ENCODE data around the gene PLPPR3.

PLPPR3 gene

DNA sequence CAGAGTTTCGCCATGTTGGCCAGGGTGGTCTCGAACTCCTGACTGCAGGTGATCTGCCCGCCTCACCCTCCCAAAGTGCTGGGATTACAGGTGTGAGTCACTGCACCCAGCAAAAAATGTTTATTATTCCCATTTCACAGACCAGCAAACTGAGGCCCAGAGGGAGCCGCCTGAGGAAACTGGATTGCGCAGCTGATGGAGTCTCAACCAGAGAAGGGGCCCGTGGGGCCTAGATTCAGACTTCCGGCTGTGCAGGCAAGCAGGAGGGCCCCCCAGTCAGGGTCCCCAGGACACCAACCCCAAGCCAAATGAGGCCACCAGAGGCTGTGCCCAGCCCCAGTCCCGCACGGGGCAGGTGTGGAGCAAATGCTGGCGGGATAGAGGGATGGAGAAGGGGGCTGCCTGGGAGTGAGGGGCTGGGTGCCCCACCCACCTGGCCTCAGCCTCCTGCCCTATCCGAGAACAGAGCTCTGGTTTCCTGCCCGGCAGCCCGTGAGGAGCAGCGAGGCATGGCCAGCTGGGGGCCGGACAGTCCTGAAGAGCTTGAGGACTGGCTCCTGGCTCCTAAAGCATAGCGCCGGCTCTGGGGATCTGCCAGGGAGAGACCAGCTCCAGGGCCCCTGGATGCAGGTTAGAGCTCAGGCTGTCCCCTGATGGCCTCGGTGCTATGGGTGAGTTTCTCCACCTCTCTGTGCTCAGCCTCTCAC lies 48.9 kb downstream of the PLPPR3 start:
- DNase-seq, result no peak
- peaks cover 6% of the 10 kb centered on the region for H3K27me3 Mint-ChIP-seq
- H3K9me3 Mint-ChIP-seq, result no peaks in the 10 kb centered on the region
- no peak for ATAC-seq
- no peaks in the 10 kb centered on the region for H3K36me3 Mint-ChIP-seq (ENCODE audit: low read depth)
- H3K27ac Mint-ChIP-seq, result no peak overlapping the region
- H3K4me1 Mint-ChIP-seq, result peaks cover 2% of the 10 kb centered on the region
- no peak overlapping the region for H3K4me3 Mint-ChIP-seq

GRCh38 chr19:772063-772462 lies 49.7 kb downstream of the PLPPR3 start:
- Mint-ChIP-seq H3K9me3 (no peaks in the 10 kb centered on the region), H3K36me3 (ENCODE audit: low read depth) (no peaks in the 10 kb centered on the region), H3K27ac (no peak overlapping the region), H3K4me1 (peaks cover 2% of the 10 kb centered on the region), H3K4me3 (no peak overlapping the region), H3K27me3 (peaks cover 6% of the 10 kb centered on the region)
- DNase-seq, result no peak
- no peak for ATAC-seq

- Mint-ChIP-seq H3K9me3 (no peaks in the 10 kb centered on the region), H3K27ac (no peak overlapping the region), H3K27me3 (peaks cover 6% of the 10 kb centered on the region), H3K36me3 (ENCODE audit: low read depth) (no peaks in the 10 kb centered on the region), H3K4me3 (no peak overlapping the region), H3K4me1 (peaks cover 2% of the 10 kb centered on the region)
- ATAC-seq, result no peak
- DNase-seq, result peak; percentile 56
Measured at GRCh38 chr19:771332-771785, 50.4 kb downstream of the PLPPR3 start.

DNA sequence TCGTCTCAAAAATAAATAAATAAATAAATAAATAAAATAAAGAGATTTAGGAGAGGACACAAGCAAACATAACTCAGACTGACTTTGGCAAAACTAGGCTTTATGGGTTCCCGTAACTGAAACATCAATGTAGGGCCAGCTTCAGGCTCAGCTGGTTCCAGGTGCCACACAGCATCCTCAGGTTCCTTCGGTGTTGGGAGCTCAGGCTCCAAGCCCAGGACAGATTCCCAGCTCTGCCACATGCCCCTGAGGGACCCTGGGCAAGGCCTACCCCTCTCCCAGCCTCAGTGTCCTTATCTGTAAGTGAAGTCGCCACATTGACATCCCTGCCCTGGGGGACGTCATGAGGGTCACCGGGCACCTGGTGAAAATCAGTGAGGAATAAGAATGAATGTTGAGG lies 52.1 kb downstream of the PLPPR3 start:
- ATAC-seq (no peak), DNase-seq (no peak)
- peaks cover 6% of the 10 kb centered on the region for H3K27me3 Mint-ChIP-seq
- peaks cover 2% of the 10 kb centered on the region for H3K4me1 Mint-ChIP-seq
- no peak overlapping the region for H3K4me3 Mint-ChIP-seq
- no peak overlapping the region for H3K27ac Mint-ChIP-seq
- no peaks in the 10 kb centered on the region for H3K9me3 Mint-ChIP-seq
- H3K36me3 Mint-ChIP-seq (ENCODE audit: low read depth), result no peaks in the 10 kb centered on the region

GRCh38 chr19:768424-768823 lies 53.3 kb downstream of the PLPPR3 start:
- no peak for ATAC-seq
- no peaks in the 10 kb centered on the region for H3K36me3 Mint-ChIP-seq (ENCODE audit: low read depth)
- peaks cover 2% of the 10 kb centered on the region for H3K4me1 Mint-ChIP-seq
- DNase-seq, result no peak
- peaks cover 6% of the 10 kb centered on the region for H3K27me3 Mint-ChIP-seq
- H3K9me3 Mint-ChIP-seq, result no peaks in the 10 kb centered on the region
- H3K4me3 Mint-ChIP-seq, result no peak overlapping the region
- H3K27ac Mint-ChIP-seq, result no peak overlapping the region

DNA sequence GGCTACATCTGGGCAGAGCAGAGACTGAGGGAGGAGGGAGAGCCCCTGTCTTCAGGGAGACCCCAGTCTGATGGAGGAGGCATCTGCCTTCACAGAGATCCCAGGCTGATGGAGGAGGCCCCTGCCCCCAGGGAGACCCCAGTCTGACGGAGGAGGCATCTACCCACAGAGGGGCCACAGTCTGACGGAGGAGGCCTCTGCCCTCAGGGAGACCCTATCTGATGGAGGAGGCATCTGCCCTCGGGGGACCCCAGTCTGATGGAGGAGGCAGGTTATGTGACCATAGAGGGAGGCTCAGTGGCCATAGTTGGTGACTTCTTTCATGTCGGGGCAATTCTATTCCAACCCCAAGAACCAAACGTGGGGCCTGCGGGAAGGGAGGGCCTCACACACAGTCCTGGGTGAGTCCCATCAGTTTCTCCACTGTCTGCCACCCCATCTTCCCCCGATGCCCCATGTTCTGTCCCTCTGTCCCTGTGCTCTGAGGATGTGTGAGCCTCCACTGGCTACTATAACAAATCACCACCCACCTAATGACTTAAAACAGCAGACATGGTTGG lies 56.5 kb downstream of the PLPPR3 start:
- H3K36me3 Mint-ChIP-seq (ENCODE audit: low read depth), result no peaks in the 10 kb centered on the region
- H3K9me3 Mint-ChIP-seq, result no peaks in the 10 kb centered on the region
- no peak overlapping the region for H3K4me3 Mint-ChIP-seq
- no peak overlapping the region for H3K27ac Mint-ChIP-seq
- no peak for DNase-seq
- peaks cover under 1% of the 10 kb centered on the region for H3K4me1 Mint-ChIP-seq
- ATAC-seq, result no peak
- H3K27me3 Mint-ChIP-seq, result peaks cover 1% of the 10 kb centered on the region

GRCh38 chr19:764301-764700 lies 57.5 kb downstream of the PLPPR3 start:
- H3K36me3 Mint-ChIP-seq (ENCODE audit: low read depth), result no peaks in the 10 kb centered on the region
- no peak for DNase-seq
- H3K4me3 Mint-ChIP-seq, result no peak overlapping the region
- no peak for ATAC-seq
- no peaks in the 10 kb centered on the region for H3K27me3 Mint-ChIP-seq
- peaks cover 4% of the 10 kb centered on the region for H3K9me3 Mint-ChIP-seq
- no peaks in the 10 kb centered on the region for H3K4me1 Mint-ChIP-seq
- no peak overlapping the region for H3K27ac Mint-ChIP-seq

DNA sequence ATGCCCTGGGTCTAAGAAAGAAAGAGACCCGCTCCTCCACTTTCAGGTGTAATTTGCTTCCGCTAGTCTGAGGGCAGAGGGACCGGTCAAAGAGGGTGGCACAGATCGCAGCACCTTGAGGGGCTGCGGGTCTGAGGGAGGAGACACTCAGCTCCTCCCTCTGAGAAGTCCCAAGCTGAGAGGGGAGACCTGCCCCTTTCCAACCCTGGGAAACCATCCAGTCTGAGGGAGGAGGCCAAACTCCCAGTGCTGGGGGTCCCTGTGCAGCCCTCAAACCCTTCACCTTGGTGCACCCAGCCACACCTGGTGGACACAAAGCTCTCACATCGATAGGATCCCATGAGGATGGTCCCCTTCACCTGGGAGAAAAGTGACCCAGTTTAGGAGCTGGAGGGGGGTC lies 57.9 kb downstream of the PLPPR3 start:
- no peak overlapping the region for H3K27ac Mint-ChIP-seq
- no peaks in the 10 kb centered on the region for H3K36me3 Mint-ChIP-seq (ENCODE audit: low read depth)
- H3K4me3 Mint-ChIP-seq, result no peak overlapping the region
- DNase-seq (no peak), ATAC-seq (no peak)
- H3K9me3 Mint-ChIP-seq, result peaks cover 4% of the 10 kb centered on the region
- no peaks in the 10 kb centered on the region for H3K4me1 Mint-ChIP-seq
- H3K27me3 Mint-ChIP-seq, result no peaks in the 10 kb centered on the region

- no peaks in the 10 kb centered on the region for H3K4me1 Mint-ChIP-seq
- DNase-seq (no peak), ATAC-seq (no peak)
- H3K27me3 Mint-ChIP-seq, result no peaks in the 10 kb centered on the region
- no peak overlapping the region for H3K27ac Mint-ChIP-seq
- no peaks in the 10 kb centered on the region for H3K36me3 Mint-ChIP-seq (ENCODE audit: low read depth)
- peaks cover 4% of the 10 kb centered on the region for H3K9me3 Mint-ChIP-seq
- no peak overlapping the region for H3K4me3 Mint-ChIP-seq
Measured at GRCh38 chr19:763181-763580, 58.6 kb downstream of the PLPPR3 start.

All from activated naive CD8-positive, alpha-beta T cell treated with anti-CD3 and anti-CD28 coated beads, Interleukin-2, amount 50 U/mL, for 24 hours (primary cell).